ENCODE data around the gene SRMS. TPM values are rescaled to one million over a fixed set of nuclear protein-coding genes. Genes with fewer than 3 reads are reported as not detected.

The SRMS gene
- total and polyA plus RNA-seq, 2 of the 13 experiments (the other 11 are each of a cell fraction or from before 2014, with no cell fraction given), result not detected

DNA sequence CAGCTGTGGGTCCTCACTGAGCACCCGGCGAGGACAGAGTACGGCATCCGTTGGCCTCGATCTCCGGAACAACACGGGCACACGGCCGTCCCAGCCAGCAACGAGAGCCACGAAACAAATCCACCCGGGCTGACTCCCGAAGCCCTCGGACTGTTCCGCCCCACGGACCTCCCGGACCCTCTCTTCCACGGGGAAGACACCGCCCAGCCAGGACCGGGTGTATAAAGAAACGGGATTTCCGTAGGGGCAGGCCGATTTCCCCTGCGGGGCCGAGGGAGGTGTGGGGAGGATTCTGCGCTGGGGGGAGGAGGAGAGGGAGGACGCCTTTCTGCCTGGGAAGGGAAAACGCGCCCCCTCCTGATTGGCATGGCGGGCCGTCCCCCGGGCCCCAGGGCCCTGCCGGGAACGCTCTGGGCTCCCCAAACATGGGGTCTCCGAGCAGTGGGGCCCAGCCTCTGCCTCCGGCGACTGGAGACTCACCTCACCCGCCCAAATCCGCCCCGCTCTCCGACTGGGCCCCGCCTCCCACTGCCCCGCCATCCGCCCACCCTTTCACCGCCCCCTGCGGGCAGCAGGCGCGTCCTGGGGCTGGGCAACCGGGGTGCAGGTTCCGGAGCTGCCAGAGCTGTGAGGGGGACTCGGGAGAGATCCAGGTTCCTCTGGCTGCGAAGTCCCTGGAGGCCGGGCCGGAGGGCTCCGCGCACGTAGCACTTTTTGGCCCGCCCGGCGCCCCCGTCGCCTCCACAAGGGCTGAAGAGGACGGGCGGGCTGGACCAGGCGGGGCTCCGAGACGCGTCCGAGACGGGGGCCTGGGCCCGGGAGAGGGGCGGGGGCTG lies 27.7 kb downstream of the SRMS start:
- no peak for FAIRE-seq
- peaks cover 24 to 57% of the 10 kb centered on the region in 2 experiments for H3K27me3 ChIP-seq (ENCODE audit: control insufficient read depth in 1 of 2, insufficient read depth in 2 of 2, low read length in 2 of 2)
- no peaks in the 10 kb centered on the region for H3K36me3 ChIP-seq (replicated peaks in 1 of 2; ENCODE audit: control insufficient read depth in 1 of 2, insufficient read depth in 2 of 2, low read length in 2 of 2)
- H3K9ac ChIP-seq (ENCODE audit: insufficient read depth, low read depth, low read length), result no peak overlapping the region
- peak overlapping the region; percentile 56 to 69 (median 61); a peak in 4 of 6 replicates for H3K4me3 ChIP-seq (replicated peaks in 1 of 3; ENCODE audit: insufficient read depth in 1 of 3, low read depth in 2 of 3, low read length in 3 of 3)
- 11% methylated on average over 67 of the region's 72 CpGs for WGBS (ENCODE audit: low lambda C conversion rate)
- CTCF ChIA-PET (ENCODE audit: low intra/inter-chr PET ratio, low total read pairs), result interaction anchor here (1.5 kb wide), 1 partner anchor 24 kb away, joined by 4 read pairs; no protein-coding TSS in a partner anchor
- DNase-seq (ENCODE audit: low spot score), result no peak
- H2AFZ ChIP-seq (ENCODE audit: low read length), result no peak overlapping the region
- H3K9me3 ChIP-seq (ENCODE audit: low read length), result no peaks in the 10 kb centered on the region
- H3K4me1 ChIP-seq (ENCODE audit: insufficient read depth, low read length), result peaks cover 11% of the 10 kb centered on the region
- BruUV-seq (replicated peaks), result no TSS peak
- intact Hi-C loops (cut with micrococcal nuclease; ENCODE audit: unreplicated experiment) (no loop called here), in situ Hi-C loops (cut with HindIII; ENCODE audit: extremely low pct_ligation_motif_present, low pct_unique_long_range_greater_than_20kb) (no loop called here)
- peak overlapping the region; percentile 70 for H3K4me2 ChIP-seq (ENCODE audit: low read depth, low read length)
- POLR2A ChIA-PET, result interaction anchor here (0.6 to 2.1 kb wide), 4 partner anchors 16 to 55 kb away, joined by 3 to 9 read pairs (median 6); partner anchors contain the start of gene HELZ2
- no peak overlapping the region for H3K27ac ChIP-seq (ENCODE audit: extremely low read length, insufficient read depth, low read length)
- H3K79me2 ChIP-seq (ENCODE audit: insufficient read depth, low read length), result no peaks in the 10 kb centered on the region
- peaks cover 2% of the 10 kb centered on the region; the same call in 1 of the 2 replicates for H4K20me1 ChIP-seq (ENCODE audit: insufficient read depth, low read length)
- ATAC-seq, result peak; percentile 46
- TF ChIP-seq RCOR2 (CRISPR knock-in tag; IDR thresholded peaks at IDR 0.05) (no peak), ARHGAP35 (CRISPR knock-in tag; IDR thresholded peaks at IDR 0.05; ENCODE audit: borderline replicate concordance) (0 out of 2 replicates have a peak, but pooled peaks have one; percentile 5), PLRG1 (conservative IDR thresholded peaks at IDR 0.05) (no peak), JARID2 (CRISPR knock-in tag; IDR thresholded peaks at IDR 0.05; ENCODE audit: insufficient replicate concordance) (no peak), ATF7-NPFF (CRISPR knock-in tag; IDR thresholded peaks at IDR 0.05; ENCODE audit: low read depth) (0 out of 2 replicates have a peak, but pooled peaks have one; percentile 51), NCOA2 (CRISPR knock-in tag; IDR thresholded peaks at IDR 0.05) (no peak), CEBPG (CRISPR knock-in tag; IDR thresholded peaks at IDR 0.05) (no peak), FOXM1 (CRISPR knock-in tag; IDR thresholded peaks at IDR 0.05) (no peak), HNRNPL (IDR thresholded peaks at IDR 0.05; ENCODE audit: low read depth, low read length) (no peak), ZNF547 (CRISPR knock-in tag; IDR thresholded peaks at IDR 0.05) (no peak), ZNF367 (CRISPR knock-in tag; IDR thresholded peaks at IDR 0.05; ENCODE audit: borderline replicate concordance) (no peak), SRSF4 (IDR thresholded peaks at IDR 0.05; ENCODE audit: low read depth, low read length, poor library complexity, severe bottlenecking) (no peak), KMT2A (CRISPR knock-in tag; IDR thresholded peaks at IDR 0.05) (no peak), PCBP1 (IDR thresholded peaks at IDR 0.05; ENCODE audit: borderline replicate concordance, low read depth, low read length) (0 out of 2 replicates have a peak, but pooled peaks have one; percentile 34), MTF2 (CRISPR knock-in tag; IDR thresholded peaks at IDR 0.05; ENCODE audit: borderline replicate concordance) (peak; percentile 87)
- TF ChIP-seq, protein P1, sequence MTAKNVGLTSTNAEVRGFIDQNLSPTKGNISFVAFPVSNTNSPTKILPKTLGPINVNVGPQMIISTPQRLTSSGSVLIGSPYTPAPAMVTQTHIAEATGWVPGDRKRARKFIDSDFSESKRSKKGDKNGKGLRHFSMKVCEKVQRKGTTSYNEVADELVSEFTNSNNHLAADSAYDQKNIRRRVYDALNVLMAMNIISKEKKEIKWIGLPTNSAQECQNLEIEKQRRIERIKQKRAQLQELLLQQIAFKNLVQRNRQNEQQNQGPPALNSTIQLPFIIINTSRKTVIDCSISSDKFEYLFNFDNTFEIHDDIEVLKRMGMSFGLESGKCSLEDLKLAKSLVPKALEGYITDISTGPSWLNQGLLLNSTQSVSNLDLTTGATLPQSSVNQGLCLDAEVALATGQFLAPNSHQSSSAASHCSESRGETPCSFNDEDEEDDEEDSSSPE (CRISPR knock-in tag; IDR thresholded peaks at IDR 0.05), result no peak
- TF ChIP-seq, protein P2, sequence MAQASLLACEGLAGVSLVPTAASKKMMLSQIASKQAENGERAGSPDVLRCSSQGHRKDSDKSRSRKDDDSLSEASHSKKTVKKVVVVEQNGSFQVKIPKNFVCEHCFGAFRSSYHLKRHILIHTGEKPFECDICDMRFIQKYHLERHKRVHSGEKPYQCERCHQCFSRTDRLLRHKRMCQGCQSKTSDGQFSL (CRISPR knock-in tag; IDR thresholded peaks at IDR 0.05), result no peak
- TF ChIP-seq, protein P3, sequence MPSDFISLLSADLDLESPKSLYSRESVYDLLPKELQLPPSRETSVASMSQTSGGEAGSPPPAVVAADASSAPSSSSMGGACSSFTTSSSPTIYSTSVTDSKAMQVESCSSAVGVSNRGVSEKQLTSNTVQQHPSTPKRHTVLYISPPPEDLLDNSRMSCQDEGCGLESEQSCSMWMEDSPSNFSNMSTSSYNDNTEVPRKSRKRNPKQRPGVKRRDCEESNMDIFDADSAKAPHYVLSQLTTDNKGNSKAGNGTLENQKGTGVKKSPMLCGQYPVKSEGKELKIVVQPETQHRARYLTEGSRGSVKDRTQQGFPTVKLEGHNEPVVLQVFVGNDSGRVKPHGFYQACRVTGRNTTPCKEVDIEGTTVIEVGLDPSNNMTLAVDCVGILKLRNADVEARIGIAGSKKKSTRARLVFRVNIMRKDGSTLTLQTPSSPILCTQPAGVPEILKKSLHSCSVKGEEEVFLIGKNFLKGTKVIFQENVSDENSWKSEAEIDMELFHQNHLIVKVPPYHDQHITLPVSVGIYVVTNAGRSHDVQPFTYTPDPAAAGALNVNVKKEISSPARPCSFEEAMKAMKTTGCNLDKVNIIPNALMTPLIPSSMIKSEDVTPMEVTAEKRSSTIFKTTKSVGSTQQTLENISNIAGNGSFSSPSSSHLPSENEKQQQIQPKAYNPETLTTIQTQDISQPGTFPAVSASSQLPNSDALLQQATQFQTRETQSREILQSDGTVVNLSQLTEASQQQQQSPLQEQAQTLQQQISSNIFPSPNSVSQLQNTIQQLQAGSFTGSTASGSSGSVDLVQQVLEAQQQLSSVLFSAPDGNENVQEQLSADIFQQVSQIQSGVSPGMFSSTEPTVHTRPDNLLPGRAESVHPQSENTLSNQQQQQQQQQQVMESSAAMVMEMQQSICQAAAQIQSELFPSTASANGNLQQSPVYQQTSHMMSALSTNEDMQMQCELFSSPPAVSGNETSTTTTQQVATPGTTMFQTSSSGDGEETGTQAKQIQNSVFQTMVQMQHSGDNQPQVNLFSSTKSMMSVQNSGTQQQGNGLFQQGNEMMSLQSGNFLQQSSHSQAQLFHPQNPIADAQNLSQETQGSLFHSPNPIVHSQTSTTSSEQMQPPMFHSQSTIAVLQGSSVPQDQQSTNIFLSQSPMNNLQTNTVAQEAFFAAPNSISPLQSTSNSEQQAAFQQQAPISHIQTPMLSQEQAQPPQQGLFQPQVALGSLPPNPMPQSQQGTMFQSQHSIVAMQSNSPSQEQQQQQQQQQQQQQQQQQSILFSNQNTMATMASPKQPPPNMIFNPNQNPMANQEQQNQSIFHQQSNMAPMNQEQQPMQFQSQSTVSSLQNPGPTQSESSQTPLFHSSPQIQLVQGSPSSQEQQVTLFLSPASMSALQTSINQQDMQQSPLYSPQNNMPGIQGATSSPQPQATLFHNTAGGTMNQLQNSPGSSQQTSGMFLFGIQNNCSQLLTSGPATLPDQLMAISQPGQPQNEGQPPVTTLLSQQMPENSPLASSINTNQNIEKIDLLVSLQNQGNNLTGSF (CRISPR knock-in tag; IDR thresholded peaks at IDR 0.05), result no peak
